NCI-H146 treated with DMSO at 0.1 percent for 48 hours (cell line): Measurements from ENCODE around the gene SMCP.

Experiments used
- DNase-seq: peaks from one replicate; lab custom pipeline; 2025; ENCODE audit not compliant: unreplicated experiment; lab: John Stamatoyannopoulos, UW

SMCP gene

GRCh38 chr1:152886085-152886484, 8.0 kb downstream of the SMCP start:
- no peak for DNase-seq

GRCh38 chr1:152886758-152887409, 8.8 kb downstream of the SMCP start:
- no peak for DNase-seq

GRCh38 chr1:152888126-152888525, 10.0 kb downstream of the SMCP start:
- DNase-seq, result no peak

- no peak for DNase-seq
These were observed 20.9 kb downstream of the SMCP start for GRCh38 chr1:152899027-152899426.

GRCh38 chr1:152899883-152900282, 21.8 kb downstream of the SMCP start:
- no peak for DNase-seq

GRCh38 chr1:152901631-152902030, 23.5 kb downstream of the SMCP start:
- DNase-seq, result no peak

- DNase-seq, result no peak
These were observed 24.5 kb downstream of the SMCP start for GRCh38 chr1:152902636-152903035.

GRCh38 chr1:152904688-152905440, 26.7 kb downstream of the SMCP start:
- DNase-seq, result no peak

- DNase-seq, result no peak
These were observed 28.0 kb downstream of the SMCP start for GRCh38 chr1:152906023-152906565.

- DNase-seq, result no peak
These were observed 29.8 kb downstream of the SMCP start, which contains the start of gene IVL for GRCh38 chr1:152907686-152908601. TSS of gene IVL (plus strand) at chr1:152908546. CDS start at chr1:152909798, 1,252 bp downstream.

- no peak for DNase-seq
These were observed 31.1 kb downstream of the SMCP start for GRCh38 chr1:152909206-152909605.

- DNase-seq, result no peak
These were observed 34.3 kb downstream of the SMCP start for GRCh38 chr1:152912471-152912870.

GRCh38 chr1:152912900-152913299, 34.8 kb downstream of the SMCP start:
- no peak for DNase-seq

GRCh38 chr1:152917794-152918193, 39.7 kb downstream of the SMCP start:
- DNase-seq, result no peak

- no peak for DNase-seq
These were observed 40.9 kb downstream of the SMCP start for GRCh38 chr1:152919071-152919470.

- no peak for DNase-seq
These were observed 46.1 kb downstream of the SMCP start for GRCh38 chr1:152924191-152924590.

- DNase-seq, result no peak
These were observed 48.0 kb downstream of the SMCP start for GRCh38 chr1:152926091-152926490.

GRCh38 chr1:152928671-152929070, 50.5 kb downstream of the SMCP start:
- DNase-seq, result no peak

- no peak for DNase-seq
These were observed 54.2 kb downstream of the SMCP start for GRCh38 chr1:152932170-152932811.

GRCh38 chr1:152933196-152933595, 55.1 kb downstream of the SMCP start:
- DNase-seq, result no peak
